K562 (cell line): ENCODE results near the gene FGF10. TPM values are rescaled to one million over a fixed set of nuclear protein-coding genes. Genes with fewer than 3 reads are reported as not detected.

Experiments
- ATAC-seq: fragments of 200-7000 bp; cut with Tn5 transposase; 3 replicates; pipeline ENCODE4 v1.9.1; 2020; ENCODE audit warnings: moderate library complexity
- BruUV-seq: library from RNA; stranded (reverse); fragments of 400-500 nt; replicated peaks from 2 replicates; lab custom pipeline; 2021; lab: Mats Ljungman, UMichigan
- CTCF ChIA-PET: fragments of 300-600 bp; formaldehyde crosslinking; extraction: SDS; loops from one replicate; lab custom pipeline; 2021; ENCODE audit warnings: low intra/inter-chr PET ratio; lab: Yijun Ruan, JAX
- POLR2A ChIA-PET: fragments of 300-600, 350-650 bp; sonication (Branson Sonifier 250); formaldehyde crosslinking; extraction: SDS; loops from one replicate; lab custom pipeline; 2021; ENCODE audit warnings: antibody characterized with exemption, inconsistent platforms; lab: Yijun Ruan, JAX
- DNase-seq, 4 experiments: peaks; one replicate each; pipeline versions ENCODE4 v3.0.0 to v3.0.0-alpha.2; 2011 to 2018; ENCODE audit warnings: low spot score in 3 of 4, mixed read lengths in 3 of 4; ENCODE audit errors: extremely low read depth in 1 of 4
- FAIRE-seq: peaks from 2 replicates; lab custom pipeline; 2011; peaks lifted over from hg19 to GRCh38; lab: Jason Lieb, UNC
- H2AFZ ChIP-seq: 2 replicates; pipeline ENCODE4 v1.6.0; 2011; ENCODE audit warnings: low read depth, low read length, control low read depth, inconsistent platforms
- H3K27ac ChIP-seq: fragments of 200-600 bp; 3 replicates; pipeline ENCODE4 v1.8.0; 2011; ENCODE audit warnings: low read depth, mild to moderate bottlenecking, control low read depth, inconsistent platforms, low read length, moderate library complexity, mixed read lengths; ENCODE audit errors: extremely low read depth
- H3K27me3 ChIP-seq, 2 experiments: fragments of 300-600 bp in 1 of 2; 2 replicates in 1 of 2; 3 replicates in 1 of 2; pipeline versions ENCODE4 v1.6.0 to v1.8.0; 2011; ENCODE audit warnings: inconsistent platforms in 2 of 2, low read length in 2 of 2, mild to moderate bottlenecking in 1 of 2, mixed read lengths in 1 of 2, moderate library complexity in 1 of 2; ENCODE audit not compliant: control insufficient read depth in 2 of 2, insufficient read depth in 2 of 2
- H3K36me3 ChIP-seq: fragments of 300-600 bp; 3 replicates; pipeline ENCODE4 v1.8.0; 2011; ENCODE audit warnings: mild to moderate bottlenecking, low read length, inconsistent platforms; ENCODE audit not compliant: control insufficient read depth, insufficient read depth
- H3K4me1 ChIP-seq, 2 experiments: fragments of 200-600 bp in 1 of 2; replicated peaks in 1 of 2; 2 replicates in 1 of 2; 3 replicates in 1 of 2; pipeline versions ENCODE4 v1.5.1 to v1.8.0; 2011; ENCODE audit warnings: inconsistent platforms in 2 of 2, low read length in 2 of 2, mild to moderate bottlenecking in 1 of 2, mixed read lengths in 1 of 2, moderate library complexity in 1 of 2; ENCODE audit not compliant: control insufficient read depth in 2 of 2, insufficient read depth in 2 of 2
- H3K4me2 ChIP-seq: 2 replicates; pipeline ENCODE4 v1.6.1; 2011; ENCODE audit warnings: low read length, control low read depth, inconsistent platforms, mixed read lengths; ENCODE audit not compliant: insufficient read depth
- H3K4me3 ChIP-seq: fragments of 200-600 bp; sonication (generic), shearing (Covaris generic); 2 replicates; pipeline ENCODE4 v1.5.1; 2016; ENCODE audit warnings: control low read depth, inconsistent platforms
- H3K79me2 ChIP-seq: fragments of 200-600 bp; 3 replicates; pipeline ENCODE4 v1.8.0; 2011; ENCODE audit warnings: low read length, inconsistent platforms; ENCODE audit not compliant: control insufficient read depth, insufficient read depth
- H3K9ac ChIP-seq, 2 experiments: 2 replicates each; pipeline versions ENCODE4 v1.6.0 to v1.6.1; 2011; ENCODE audit warnings: low read depth in 2 of 2, low read length in 2 of 2, control low read depth in 1 of 2, inconsistent platforms in 1 of 2, mild to moderate bottlenecking in 1 of 2, mixed read lengths in 1 of 2; ENCODE audit not compliant: insufficient read depth in 1 of 2
- H3K9me1 ChIP-seq: one replicate; pipeline ENCODE4 v1.6.0; 2011; ENCODE audit warnings: inconsistent platforms, mild to moderate bottlenecking, low read length, moderate library complexity; ENCODE audit not compliant: control insufficient read depth, insufficient read depth
- H3K9me3 ChIP-seq: replicated peaks from 2 replicates; pipeline ENCODE4 v1.5.1; 2011; ENCODE audit warnings: low read depth, low read length, inconsistent platforms; ENCODE audit not compliant: control insufficient read depth, insufficient read depth
- H4K20me1 ChIP-seq: replicated peaks from 2 replicates; pipeline ENCODE4 v1.6.1; 2011; ENCODE audit warnings: low read length, inconsistent platforms, mixed read lengths; ENCODE audit not compliant: control insufficient read depth, insufficient read depth
- KDM4B ChIP-seq, 2 experiments: fragments of 450-650 bp in 1 of 2; sonication (generic) in 1 of 2; IDR thresholded peaks; 2 replicates each; pipeline ENCODE4 v1.6.1; 2016 to 2017; ENCODE audit warnings: borderline replicate concordance in 2 of 2, antibody characterized with exemption in 1 of 2, low read depth in 1 of 2, mild to moderate bottlenecking in 1 of 2
- MED1 ChIP-seq: sonication (generic); formaldehyde crosslinking; IDR thresholded peaks from 2 replicates; pipeline ENCODE4 v1.8.1; 2023; ENCODE audit warnings: missing genetic modification reagents, borderline replicate concordance
- NFIC ChIP-seq: fragments of 450-650 bp; IDR thresholded peaks from 2 replicates; pipeline ENCODE4 v1.6.1; 2017; ENCODE audit warnings: mild to moderate bottlenecking, inconsistent platforms
- PCBP2 ChIP-seq: fragments of 200-400 bp; formaldehyde crosslinking; IDR thresholded peaks from 2 replicates; pipeline ENCODE4 v1.6.1; 2018; ENCODE audit warnings: low read length, low read depth, mild to moderate bottlenecking, moderate library complexity; ENCODE audit not compliant: poor library complexity, severe bottlenecking
- SOX6 ChIP-seq: fragments of 450-650 bp; IDR thresholded peaks from 2 replicates; pipeline ENCODE4 v1.6.1; 2014; ENCODE audit warnings: mild to moderate bottlenecking
- TCF7L2 ChIP-seq: fragments of 150-350 bp; IDR thresholded peaks from 2 replicates; pipeline ENCODE4 v1.6.1; 2016; ENCODE audit warnings: low read depth, mild to moderate bottlenecking, low read length, moderate library complexity
- TGIF2 ChIP-seq: sonication (generic); formaldehyde crosslinking; IDR thresholded peaks from 2 replicates; pipeline ENCODE4 v1.8.1; 2022; ENCODE audit warnings: mild to moderate bottlenecking, missing genetic modification reagents, moderate library complexity
- U2AF2 ChIP-seq: fragments of 200-400 bp; formaldehyde crosslinking; optimal IDR thresholded peaks from 2 replicates; pipeline ENCODE3; 2017; ENCODE audit warnings: low read depth, mild to moderate bottlenecking, low read length
- ZEB2 ChIP-seq: fragments of 450-650 bp; IDR thresholded peaks from 2 replicates; pipeline ENCODE4 v1.6.1; 2016
- ZNF311 ChIP-seq: fragments of 250-450 bp; sonication (Bioruptor Pico); IDR thresholded peaks from 2 replicates; pipeline ENCODE4 v1.4.0; 2020; ENCODE audit warnings: mild to moderate bottlenecking, moderate library complexity
- ZNF586 ChIP-seq: fragments of 450-650 bp; formaldehyde crosslinking; conservative IDR thresholded peaks from 2 replicates; pipeline ENCODE4 v1.4.0; 2020; ENCODE audit warnings: mild to moderate bottlenecking, moderate library complexity
- ZNF695 ChIP-seq: fragments of 450-650 bp; formaldehyde crosslinking; IDR thresholded peaks from 2 replicates; pipeline ENCODE4 v1.4.0; 2020; ENCODE audit warnings: mild to moderate bottlenecking, moderate library complexity
- ZNF778 ChIP-seq: fragments of 450-650 bp; formaldehyde crosslinking; IDR thresholded peaks from 2 replicates; pipeline ENCODE4 v1.4.0; 2020; ENCODE audit warnings: mild to moderate bottlenecking, moderate library complexity
- WGBS: fragments of 100-300 bp; shearing (Covaris generic); methylation state at CpG from one replicate; pipeline ENCODE4 v1.1.6; 2016; ENCODE audit warnings: low coverage, mixed read lengths; ENCODE audit not compliant: insufficient coverage; ENCODE audit errors: missing lambda C conversion rate; 5-methylcytosine and 5-hydroxymethylcytosine counted together
- in situ Hi-C: fragments of 300-500 bp; cut with MboI; formaldehyde crosslinking; loops from 4 replicates; pipeline ENCODE4 v1.15.0; 2018; ENCODE audit warnings: inconsistent platforms, mixed read lengths
- intact Hi-C: fragments of 100-400 bp; cut with micrococcal nuclease; formaldehyde crosslinking; loops from 2 replicates; pipeline ENCODE4 v1.14.2; 2022
- polyA plus RNA-seq, 8 experiments: library from polyadenylated mRNA; depleted of rRNA in 4 of 8; stranded (reverse) in 5 of 8; unstranded in 3 of 8; fragments of >200 nt; fragmentation: Nextera tagmentation in 2 of 8; fragmentation: Illumina TruSeq in 1 of 8; extraction: Ambion mirVana in 2 of 8; extraction: Trizol in 1 of 8; gene quantifications; 2 replicates each; pipeline versions ENCODE4 v1.2.1 to v1.2.3, GENCODE V29; 2011 to 2014; ENCODE audit warnings: inconsistent platforms in 1 of 8, missing spikeins in 1 of 8
- total RNA-seq, 7 experiments: library from RNA; depleted of rRNA in 6 of 7; stranded (reverse); fragments of >200 nt in 6 of 7; fragmentation: Illumina TruSeq in 2 of 7; extraction: Trizol in 2 of 7; gene quantifications; 2 replicates each; pipeline versions ENCODE4 v1.2.1 to v1.2.3, GENCODE V29; 2011 to 2021; ENCODE audit warnings: low replicate concordance in 1 of 7
- TF ChIP-seq, protein P1 (sequence below): fragments of 250-450 bp; sonication (Bioruptor Pico); IDR thresholded peaks from 2 replicates; pipeline ENCODE4 v1.5.0; 2020; ENCODE audit warnings: mild to moderate bottlenecking, borderline replicate concordance

Gene FGF10
- total and polyA plus RNA-seq, 9 of the 15 experiments (the other 6 are each of a cell fraction or from before 2014, with no cell fraction given) = not detected

DNA sequence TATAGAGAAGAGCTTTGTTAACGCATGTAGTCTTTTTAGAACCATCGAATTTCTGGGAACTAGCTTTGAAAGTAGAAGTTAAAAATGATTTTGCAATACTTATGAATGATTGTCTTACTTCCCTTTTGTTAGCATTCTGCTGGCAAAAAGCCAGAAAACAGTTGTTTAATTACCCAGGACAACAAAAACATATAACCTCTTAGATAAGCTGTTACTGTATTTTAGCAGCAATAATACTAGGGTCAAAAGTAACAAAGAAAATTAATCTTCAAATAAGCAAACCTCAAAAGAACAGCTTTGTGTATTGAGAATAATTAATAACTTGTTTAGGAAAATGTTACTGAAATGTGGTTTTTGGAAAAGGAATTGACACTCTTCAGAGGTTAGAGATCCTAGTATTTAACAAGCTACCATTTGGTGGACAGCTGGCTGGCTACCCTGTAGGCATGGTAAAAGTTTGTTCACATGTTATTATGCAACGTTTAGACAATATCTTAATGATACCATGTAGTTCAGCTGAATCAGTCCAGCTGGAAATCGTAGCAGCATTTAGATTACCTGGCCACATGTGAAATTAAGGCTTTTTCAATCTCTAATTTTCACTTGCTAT lies 3.8 kb downstream of the FGF10 start:
- POLR2A ChIA-PET = no interaction called here
- Histone ChIP-seq H3K4me1 (no peaks in the 10 kb centered on the region), H3K9ac (no peak overlapping the region), H3K4me3 (no peak overlapping the region), H3K27me3 (no peaks in the 10 kb centered on the region), H3K9me3 (no peaks in the 10 kb centered on the region), H3K9me1 (no peaks in the 10 kb centered on the region), H4K20me1 (no peaks in the 10 kb centered on the region), H3K36me3 (no peaks in the 10 kb centered on the region), H3K27ac (no peak overlapping the region), H2AFZ (no peak overlapping the region), H3K79me2 (no peaks in the 10 kb centered on the region), H3K4me2 (no peak overlapping the region)
- no TSS peak for BruUV-seq
- 2% methylated on average over 4 of the region's 4 CpGs for WGBS
- CTCF ChIA-PET = no interaction called here
- ATAC-seq = no peak
- no peak for DNase-seq
- in situ Hi-C loops = no loop called here
- no peak for FAIRE-seq
- intact Hi-C loops = no loop called here
- TF ChIP-seq TCF7L2 (no peak), NFIC (peak; percentile 51), ZNF311 (CRISPR knock-in tag) (no peak), TGIF2 (CRISPR knock-in tag) (no peak), ZNF695 (CRISPR knock-in tag) (no peak), ZNF586 (no peak), U2AF2 (no peak), PCBP2 (no peak), SOX6 (no peak), ZNF778 (CRISPR knock-in tag) (no peak), MED1 (no peak), ZEB2 (no peak), KDM4B (IDR thresholded peaks at IDR 0.05; ENCODE audit: borderline replicate concordance in 2 of 2, low read depth in 1 of 2) (no peak)
- TF ChIP-seq, protein P1, sequence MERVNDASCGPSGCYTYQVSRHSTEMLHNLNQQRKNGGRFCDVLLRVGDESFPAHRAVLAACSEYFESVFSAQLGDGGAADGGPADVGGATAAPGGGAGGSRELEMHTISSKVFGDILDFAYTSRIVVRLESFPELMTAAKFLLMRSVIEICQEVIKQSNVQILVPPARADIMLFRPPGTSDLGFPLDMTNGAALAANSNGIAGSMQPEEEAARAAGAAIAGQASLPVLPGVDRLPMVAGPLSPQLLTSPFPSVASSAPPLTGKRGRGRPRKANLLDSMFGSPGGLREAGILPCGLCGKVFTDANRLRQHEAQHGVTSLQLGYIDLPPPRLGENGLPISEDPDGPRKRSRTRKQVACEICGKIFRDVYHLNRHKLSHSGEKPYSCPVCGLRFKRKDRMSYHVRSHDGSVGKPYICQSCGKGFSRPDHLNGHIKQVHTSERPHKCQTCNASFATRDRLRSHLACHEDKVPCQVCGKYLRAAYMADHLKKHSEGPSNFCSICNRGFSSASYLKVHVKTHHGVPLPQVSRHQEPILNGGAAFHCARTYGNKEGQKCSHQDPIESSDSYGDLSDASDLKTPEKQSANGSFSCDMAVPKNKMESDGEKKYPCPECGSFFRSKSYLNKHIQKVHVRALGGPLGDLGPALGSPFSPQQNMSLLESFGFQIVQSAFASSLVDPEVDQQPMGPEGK = no peak
